ENCODE data around the gene PPM1A. TPM values are rescaled to one million over a fixed set of nuclear protein-coding genes. Genes with fewer than 3 reads are reported as not detected.

Gene PPM1A
- total and polyA plus RNA-seq, 9 of the 15 experiments (the other 6 are each of a cell fraction or from before 2014, with no cell fraction given) = 5.5 to 23.9 (median 15.2) TPM

DNA sequence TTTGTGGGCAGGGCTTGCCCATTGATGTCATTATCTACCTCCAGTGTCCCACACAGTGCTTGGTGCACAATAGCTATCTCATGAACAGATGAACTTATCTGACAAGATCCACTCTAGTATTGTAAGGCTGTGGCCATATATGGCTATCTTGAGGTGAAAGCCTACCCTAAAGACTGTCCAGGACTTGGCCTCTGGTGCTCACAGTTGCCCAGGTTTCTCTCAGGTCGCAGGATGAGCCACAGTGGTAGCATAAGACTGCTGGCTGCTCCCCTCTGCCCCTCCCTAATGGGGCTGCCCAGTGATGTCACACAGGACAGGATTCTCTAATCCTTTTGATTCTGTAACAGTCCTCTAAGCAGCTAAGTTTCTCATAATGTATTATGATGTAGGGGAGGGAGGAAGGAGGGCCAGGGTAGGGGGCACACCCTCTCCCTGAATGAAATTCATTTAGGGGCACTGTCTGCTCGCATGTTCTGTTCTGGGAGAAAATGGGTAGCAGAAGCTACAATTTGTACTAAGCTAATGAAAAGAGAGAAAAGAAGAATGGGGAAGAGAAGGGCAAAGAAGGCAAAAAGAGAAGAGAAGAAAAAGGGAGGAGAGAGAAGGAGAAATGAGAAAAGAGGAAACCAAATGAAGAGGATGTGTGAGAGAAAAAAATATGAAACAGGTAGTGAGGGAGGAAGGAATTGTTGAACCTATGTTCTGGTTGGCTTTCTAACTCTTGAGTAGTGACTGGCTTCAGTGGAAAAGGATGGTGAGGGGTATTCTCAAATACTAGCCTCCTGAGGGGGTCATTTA is 3.4 kb upstream of the PPM1A start (continued):
- TF ChIP-seq, protein P1, sequence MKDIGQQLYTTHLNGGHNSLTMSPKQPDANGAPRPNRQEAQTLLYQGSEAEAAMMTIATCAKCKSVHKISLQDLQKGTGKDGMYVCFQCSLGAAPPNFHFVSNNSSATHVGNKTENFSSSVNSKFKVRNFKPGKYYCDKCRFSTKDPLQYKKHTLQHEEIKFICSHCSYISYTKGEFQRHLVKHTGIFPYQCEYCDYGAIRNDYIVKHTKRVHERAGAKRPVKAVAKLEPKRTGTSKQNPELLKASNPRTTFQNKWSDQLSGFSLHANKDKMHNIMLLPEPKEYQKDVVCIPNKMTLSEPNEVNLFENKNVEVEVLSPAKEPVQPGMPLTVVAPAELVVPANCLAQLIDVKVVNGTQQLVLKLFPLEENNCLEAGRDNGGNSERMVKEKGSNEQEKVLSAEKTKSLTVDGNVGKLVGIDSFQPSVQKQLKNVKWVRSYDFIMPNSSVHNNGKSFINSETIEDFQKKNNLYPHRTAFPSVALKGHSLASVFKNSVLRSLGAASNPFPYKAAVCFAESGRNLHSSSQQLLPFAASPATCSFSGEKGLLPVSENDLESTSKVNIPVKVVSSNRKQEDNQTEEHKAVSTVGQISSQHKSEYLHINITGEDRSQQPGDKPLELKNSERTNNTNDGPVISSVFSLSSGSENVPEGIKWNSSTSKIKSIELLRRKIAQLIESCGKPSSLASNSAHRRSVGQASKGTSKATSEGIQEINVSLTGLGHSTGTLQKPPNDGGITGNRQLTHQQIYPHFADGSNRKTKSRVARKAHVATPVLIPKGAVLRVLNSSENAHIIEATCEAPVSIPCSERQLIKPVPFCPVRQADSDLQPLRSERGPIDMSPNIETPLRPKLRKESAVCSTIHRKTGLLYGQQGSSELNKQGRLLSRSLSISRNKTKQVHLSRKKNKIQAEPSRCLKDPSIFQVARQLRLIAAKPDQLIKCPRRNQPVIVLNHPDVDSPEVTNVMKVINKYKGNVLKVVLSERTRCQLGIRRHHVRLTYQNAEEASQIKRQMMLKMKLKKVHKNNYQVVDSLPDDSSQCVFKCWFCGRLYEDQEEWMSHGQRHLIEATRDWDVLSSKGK (CRISPR knock-in tag; IDR thresholded peaks at IDR 0.05) = no peak
- TF ChIP-seq SREBF1 (IDR thresholded peaks at IDR 0.05; ENCODE audit: borderline replicate concordance, low read depth, low read length) (no peak), RFX1 (IDR thresholded peaks at IDR 0.05) (no peak), MEF2D (tag; conservative IDR thresholded peaks at IDR 0.05; ENCODE audit: low read depth) (no peak), SMAD1 (IDR thresholded peaks at IDR 0.05; ENCODE audit: low read depth, low read length, partially characterized antibody) (no peak), ARID1B (IDR thresholded peaks at IDR 0.05) (0 out of 2 replicates have a peak, but pooled peaks have one; percentile 33), THRAP3 (IDR thresholded peaks at IDR 0.05; ENCODE audit: borderline replicate concordance) (no peak), CCNT2 (IDR thresholded peaks at IDR 0.05; ENCODE audit: borderline replicate concordance, extremely low read depth, insufficient read length, low read depth, low read length) (no peak), HOXB6 (CRISPR knock-in tag; IDR thresholded peaks at IDR 0.05; ENCODE audit: borderline replicate concordance) (no peak), NCOR1 (IDR thresholded peaks at IDR 0.05) (0 out of 2 replicates have a peak, but pooled peaks have one; percentile 18), HDAC2 (IDR thresholded peaks at IDR 0.05) (no peak), ATF1 (CRISPR knock-in tag; IDR thresholded peaks at IDR 0.05) (no peak), ATF1 (tag; IDR thresholded peaks at IDR 0.05) (0 out of 2 replicates have a peak, but pooled peaks have one; percentile 23)
- TF ChIP-seq, protein P2, sequence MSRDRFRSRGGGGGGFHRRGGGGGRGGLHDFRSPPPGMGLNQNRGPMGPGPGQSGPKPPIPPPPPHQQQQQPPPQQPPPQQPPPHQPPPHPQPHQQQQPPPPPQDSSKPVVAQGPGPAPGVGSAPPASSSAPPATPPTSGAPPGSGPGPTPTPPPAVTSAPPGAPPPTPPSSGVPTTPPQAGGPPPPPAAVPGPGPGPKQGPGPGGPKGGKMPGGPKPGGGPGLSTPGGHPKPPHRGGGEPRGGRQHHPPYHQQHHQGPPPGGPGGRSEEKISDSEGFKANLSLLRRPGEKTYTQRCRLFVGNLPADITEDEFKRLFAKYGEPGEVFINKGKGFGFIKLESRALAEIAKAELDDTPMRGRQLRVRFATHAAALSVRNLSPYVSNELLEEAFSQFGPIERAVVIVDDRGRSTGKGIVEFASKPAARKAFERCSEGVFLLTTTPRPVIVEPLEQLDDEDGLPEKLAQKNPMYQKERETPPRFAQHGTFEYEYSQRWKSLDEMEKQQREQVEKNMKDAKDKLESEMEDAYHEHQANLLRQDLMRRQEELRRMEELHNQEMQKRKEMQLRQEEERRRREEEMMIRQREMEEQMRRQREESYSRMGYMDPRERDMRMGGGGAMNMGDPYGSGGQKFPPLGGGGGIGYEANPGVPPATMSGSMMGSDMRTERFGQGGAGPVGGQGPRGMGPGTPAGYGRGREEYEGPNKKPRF (IDR thresholded peaks at IDR 0.05; ENCODE audit: low read depth, low read length) = no peak
- TF ChIP-seq, protein P3, sequence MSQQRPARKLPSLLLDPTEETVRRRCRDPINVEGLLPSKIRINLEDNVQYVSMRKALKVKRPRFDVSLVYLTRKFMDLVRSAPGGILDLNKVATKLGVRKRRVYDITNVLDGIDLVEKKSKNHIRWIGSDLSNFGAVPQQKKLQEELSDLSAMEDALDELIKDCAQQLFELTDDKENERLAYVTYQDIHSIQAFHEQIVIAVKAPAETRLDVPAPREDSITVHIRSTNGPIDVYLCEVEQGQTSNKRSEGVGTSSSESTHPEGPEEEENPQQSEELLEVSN (IDR thresholded peaks at IDR 0.05; ENCODE audit: borderline replicate concordance in 1 of 2, extremely low read depth in 1 of 2, insufficient read depth in 1 of 2, insufficient read length in 1 of 2, low read depth in 1 of 2, low read length in 1 of 2, poor library complexity in 1 of 2, severe bottlenecking in 1 of 2) = no peak
- TF ChIP-seq, protein P4, sequence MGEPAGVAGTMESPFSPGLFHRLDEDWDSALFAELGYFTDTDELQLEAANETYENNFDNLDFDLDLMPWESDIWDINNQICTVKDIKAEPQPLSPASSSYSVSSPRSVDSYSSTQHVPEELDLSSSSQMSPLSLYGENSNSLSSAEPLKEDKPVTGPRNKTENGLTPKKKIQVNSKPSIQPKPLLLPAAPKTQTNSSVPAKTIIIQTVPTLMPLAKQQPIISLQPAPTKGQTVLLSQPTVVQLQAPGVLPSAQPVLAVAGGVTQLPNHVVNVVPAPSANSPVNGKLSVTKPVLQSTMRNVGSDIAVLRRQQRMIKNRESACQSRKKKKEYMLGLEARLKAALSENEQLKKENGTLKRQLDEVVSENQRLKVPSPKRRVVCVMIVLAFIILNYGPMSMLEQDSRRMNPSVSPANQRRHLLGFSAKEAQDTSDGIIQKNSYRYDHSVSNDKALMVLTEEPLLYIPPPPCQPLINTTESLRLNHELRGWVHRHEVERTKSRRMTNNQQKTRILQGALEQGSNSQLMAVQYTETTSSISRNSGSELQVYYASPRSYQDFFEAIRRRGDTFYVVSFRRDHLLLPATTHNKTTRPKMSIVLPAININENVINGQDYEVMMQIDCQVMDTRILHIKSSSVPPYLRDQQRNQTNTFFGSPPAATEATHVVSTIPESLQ (CRISPR knock-in tag; IDR thresholded peaks at IDR 0.05) = no peak

Data from K562 (cell line).